HG03565 (cell line): ENCODE data around the gene LDHB.
"Not testable (repeated sequence)": the region's sequence is repeated elsewhere in the genome, so short reads cannot be mapped to it uniquely, and the experiment has no call there.

Experiments used
- ATAC-seq: cut with Tn5 transposase; IDR thresholded peaks from one replicate; pipeline ENCODE4 v1.9.1; 2021; ENCODE audit warnings: mild to moderate bottlenecking, moderate library complexity; ENCODE audit not compliant: unreplicated experiment

The LDHB gene

GRCh38 chr12:21662122-21662792 is 4.6 kb upstream of the LDHB start:
- no peak for ATAC-seq

GRCh38 chr12:21661396-21662093 is 3.9 kb upstream of the LDHB start:
- not testable (repeated sequence) for ATAC-seq

- ATAC-seq = no peak
These were observed 1.7 kb upstream of the LDHB start for GRCh38 chr12:21659383-21659782.

GRCh38 chr12:21656905-21657325 is 727 bp downstream of the LDHB start:
- ATAC-seq = peak; percentile 21

- no peak for ATAC-seq
These were observed 2.1 kb downstream of the LDHB start for GRCh38 chr12:21655591-21655990.

- ATAC-seq = no peak
These were observed 5.8 kb downstream of the LDHB start for GRCh38 chr12:21651821-21652220.

- ATAC-seq = no peak
These were observed 6.6 kb downstream of the LDHB start for GRCh38 chr12:21650997-21651396.

- ATAC-seq = no peak
These were observed 8.6 kb downstream of the LDHB start for GRCh38 chr12:21649034-21649433.

- no peak for ATAC-seq
These were observed 9.3 kb downstream of the LDHB start for GRCh38 chr12:21648378-21648777.

GRCh38 chr12:21647179-21647578 is 10.5 kb downstream of the LDHB start:
- no peak for ATAC-seq

- not testable (repeated sequence) for ATAC-seq
These were observed 12.6 kb downstream of the LDHB start for GRCh38 chr12:21645041-21645500.

- ATAC-seq = no peak
These were observed 13.1 kb downstream of the LDHB start for GRCh38 chr12:21644516-21644915.

GRCh38 chr12:21643758-21644157 is 13.9 kb downstream of the LDHB start:
- ATAC-seq = no peak

- ATAC-seq = peak; percentile 57
These were observed 14.8 kb downstream of the LDHB start for GRCh38 chr12:21642707-21643389.

- no peak for ATAC-seq
These were observed 19.4 kb downstream of the LDHB start for GRCh38 chr12:21638054-21638891.

GRCh38 chr12:21634245-21634644 is 23.4 kb downstream of the LDHB start:
- no peak for ATAC-seq

- no peak for ATAC-seq
These were observed 26.3 kb downstream of the LDHB start for GRCh38 chr12:21631367-21631766.

GRCh38 chr12:21627924-21628323 is 29.7 kb downstream of the LDHB start:
- ATAC-seq = no peak

GRCh38 chr12:21618566-21618965 is 39.1 kb downstream of the LDHB start:
- ATAC-seq = no peak

- ATAC-seq = no peak
These were observed 40.6 kb downstream of the LDHB start for GRCh38 chr12:21617030-21617429.

GRCh38 chr12:21615431-21615830 is 42.2 kb downstream of the LDHB start:
- no peak for ATAC-seq
